Left lung (tissue), 10 donors: ENCODE results near the gene TTL. TPM values are rescaled to one million over a fixed set of nuclear protein-coding genes. Genes with fewer than 3 reads are reported as not detected.
"Not testable (repeated sequence)": the region's sequence is repeated elsewhere in the genome, so short reads cannot be mapped to it uniquely, and the experiment has no call there.

Experiments
- ATAC-seq: fragments of 200-7000 bp; cut with Tn5 transposase; one replicate; pipeline ENCODE4 v1.9.1; 2020; ENCODE audit warnings: moderate library complexity
- DNase-seq, 4 donors: peaks; one replicate each; pipeline ENCODE4 v3.0.0-alpha.2; 2013 to 2020
- H3K27ac ChIP-seq, 2 donors: fragments of 200-600 bp; sonication (generic) in 1 of 2; one replicate each; pipeline versions ENCODE4 v1.5.0 to v1.8.0; 2020 to 2021
- H3K27me3 ChIP-seq, 2 donors: fragments of 200-600 bp; sonication (generic) in 1 of 2; one replicate each; pipeline versions ENCODE4 v1.5.0 to v1.8.0; 2020 to 2021
- H3K36me3 ChIP-seq, 2 donors: fragments of 200-600 bp; sonication (generic) in 1 of 2; one replicate each; pipeline versions ENCODE4 v1.5.0 to v1.8.0; 2020 to 2021
- H3K4me1 ChIP-seq, 2 donors: fragments of 200-600 bp; one replicate each; pipeline ENCODE4 v1.8.0; 2021
- H3K4me3 ChIP-seq, 2 donors: fragments of 200-600 bp; sonication (generic) in 1 of 2; one replicate each; pipeline versions ENCODE4 v1.5.0 to v1.8.0; 2020 to 2021; ENCODE audit warnings: mild to moderate bottlenecking in 1 of 2
- H3K9me3 ChIP-seq, 2 donors: fragments of 200-600 bp; sonication (generic) in 1 of 2; one replicate each; pipeline versions ENCODE4 v1.5.0 to v1.8.0; 2020 to 2021
- CTCF ChIP-seq, 2 donors: fragments of 200-600 bp; sonication (generic) in 1 of 2; IDR thresholded peaks; one replicate each; pipeline versions ENCODE4 v1.5.0 to v1.8.0; 2021; ENCODE audit warnings: antibody characterized with exemption in 2 of 2
- intact Hi-C, 2 donors: fragments of 100-400 bp; cut with DNase I; formaldehyde crosslinking; loops; one replicate each; pipeline versions ENCODE4 v1.11.2 to v1.14.2; 2022
- polyA plus RNA-seq, 6 donors: library from polyadenylated mRNA; unstranded; fragments of 120-200 nt; gene quantifications; one replicate each; pipeline ENCODE4 v1.2.1, GENCODE V29; 2013; ENCODE audit not compliant: insufficient read length in 6 of 6
- total RNA-seq, 2 donors: library from RNA; stranded (reverse); fragmentation: NEBNext Ultra II Directional; extraction: Animal tissue kit (Norgen Biotek cat#: 25700); gene quantifications; one replicate each; pipeline ENCODE4 v1.2.1, GENCODE V29; 2021
- donor health status: DM: no; HTN: yes; CAD: no.
- donor health status: DM: no; HTN: no; CAD: no.

Gene TTL
- total and polyA plus RNA-seq, 8 donors = 40.1 to 62.3 (median 52.7) TPM

DNA sequence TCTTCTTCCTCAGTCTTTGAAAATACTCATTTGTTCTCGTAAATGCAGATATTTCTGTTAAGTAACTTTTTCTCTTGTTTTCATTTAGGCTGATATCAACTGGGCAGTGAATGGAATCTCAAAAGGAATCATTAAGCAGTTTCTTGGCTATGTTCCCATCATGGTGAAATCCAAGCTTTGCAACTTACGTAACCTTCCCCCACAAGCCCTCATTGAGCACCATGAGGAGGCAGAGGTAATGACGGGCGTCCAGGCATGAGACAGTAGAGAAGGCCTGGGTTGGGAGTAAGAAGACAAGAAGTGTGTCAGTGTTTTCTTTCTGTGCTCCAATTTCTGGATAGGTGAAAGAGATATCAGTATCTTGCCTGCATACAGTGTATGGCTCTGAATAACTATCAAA is 65.4 kb downstream of the TTL start:
- Histone ChIP-seq H3K4me3 (no peak overlapping the region), H3K4me1 (peaks cover 12 to 26% of the 10 kb centered on the region in 2 donors), H3K27ac (no peak overlapping the region), H3K36me3 (peaks cover 0 to 56% of the 10 kb centered on the region in 2 donors), H3K27me3 (no peaks in the 10 kb centered on the region), H3K9me3 (no peaks in the 10 kb centered on the region)
- no peak for TF ChIP-seq CTCF (IDR thresholded peaks at IDR 0.05)
- intact Hi-C loops = no loop called here
- peak; percentile 78 for ATAC-seq
- DNase-seq = peak in 3 of 4 donors; percentile 25 to 72 (median 43)

- intact Hi-C loops = no loop called here
- Histone ChIP-seq H3K9me3 (no peaks in the 10 kb centered on the region), H3K36me3 (peaks cover 0 to 73% of the 10 kb centered on the region in 2 donors), H3K4me3 (no peak overlapping the region), H3K27me3 (no peaks in the 10 kb centered on the region), H3K4me1 (peaks cover 3 to 14% of the 10 kb centered on the region in 2 donors), H3K27ac (no peak overlapping the region)
- TF ChIP-seq CTCF (IDR thresholded peaks at IDR 0.05) = no peak
- DNase-seq (no peak), ATAC-seq (no peak)
These were observed 67.0 kb downstream of the TTL start for GRCh38 chr2:112548980-112549379.

DNA sequence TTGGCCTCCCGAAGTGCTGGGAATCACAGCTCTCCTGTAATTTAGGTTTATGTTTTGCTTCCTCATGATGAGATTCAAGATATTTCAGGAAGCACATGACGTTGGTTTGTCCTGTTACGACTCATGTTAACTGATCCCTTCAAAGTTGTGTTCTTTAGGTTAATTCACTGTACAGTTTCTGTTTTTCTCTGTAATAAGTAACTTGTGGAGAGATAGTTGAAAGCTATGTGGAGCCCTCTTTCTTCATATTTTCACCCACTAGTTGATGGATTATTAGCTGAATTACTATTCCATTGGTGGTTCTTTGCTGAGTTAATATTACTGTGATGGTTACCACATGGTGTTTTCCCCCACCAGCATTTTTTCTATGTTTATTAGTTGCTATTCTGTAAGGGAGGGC is 84.1 kb downstream of the TTL start:
- DNase-seq (no peak), ATAC-seq (no peak)
- intact Hi-C loops = no loop called here

DNA sequence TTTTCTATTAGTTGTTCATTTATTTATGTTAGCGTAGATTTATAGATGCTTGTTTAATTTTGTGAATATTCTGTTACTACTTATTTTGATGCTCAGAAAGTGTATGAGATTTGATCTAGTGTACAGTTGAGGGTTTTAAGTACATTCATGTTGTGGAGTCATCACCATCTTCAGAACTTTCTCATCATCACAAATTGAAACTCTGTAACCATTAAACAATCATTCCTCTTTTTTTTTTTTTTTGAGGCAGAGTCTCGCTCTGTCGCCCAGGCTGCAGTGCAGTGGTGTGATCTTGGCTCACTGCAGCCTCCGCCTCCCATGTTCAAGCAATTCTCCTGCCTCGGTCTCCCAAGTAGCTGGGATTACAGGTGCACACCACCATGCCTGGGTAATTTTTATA is 84.6 kb downstream of the TTL start:
- H3K4me1 ChIP-seq, H3K27me3 ChIP-seq, H3K4me3 ChIP-seq, ATAC-seq, intact Hi-C loops, H3K9me3 ChIP-seq, DNase-seq, H3K27ac ChIP-seq: not testable (repeated sequence)
- H3K36me3 ChIP-seq = peaks cover 4 to 98% of the 10 kb centered on the region in 2 donors

More for the DNA sequence above, 84.1 kb downstream of the TTL start:
- no peak for TF ChIP-seq CTCF (IDR thresholded peaks at IDR 0.05)
- Histone ChIP-seq H3K27me3 (no peaks in the 10 kb centered on the region), H3K36me3 (peaks cover 1 to 98% of the 10 kb centered on the region in 2 donors), H3K4me3 (no peak overlapping the region), H3K27ac (no peak overlapping the region), H3K9me3 (peaks cover 0 to 4% of the 10 kb centered on the region in 2 donors), H3K4me1 (no peaks in the 10 kb centered on the region)

DNA sequence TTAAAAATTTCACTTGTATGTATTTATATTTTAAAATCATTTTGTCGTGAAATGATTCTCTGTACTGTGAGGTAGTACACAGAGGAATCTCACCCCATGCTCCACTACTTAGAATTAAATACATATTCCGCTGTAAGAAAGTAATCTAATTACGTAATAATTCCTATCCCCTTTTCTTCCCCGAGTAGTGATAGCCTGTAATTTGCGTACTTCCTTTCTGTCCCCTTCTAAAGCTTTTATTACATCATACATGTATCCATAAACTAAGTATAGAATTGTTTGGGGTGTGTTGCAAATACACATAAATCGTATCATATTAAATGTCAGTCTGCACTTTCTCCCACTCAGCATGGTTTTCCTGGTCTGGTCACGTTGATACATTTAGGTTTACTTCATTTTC is 90.0 kb downstream of the TTL start:
- Histone ChIP-seq H3K36me3 (peaks cover 7 to 98% of the 10 kb centered on the region in 2 donors), H3K9me3 (peaks cover 0 to 4% of the 10 kb centered on the region in 2 donors), H3K4me3 (no peak overlapping the region), H3K4me1 (no peaks in the 10 kb centered on the region), H3K27ac (no peak overlapping the region), H3K27me3 (no peaks in the 10 kb centered on the region)
- intact Hi-C loops = no loop called here
- ATAC-seq (no peak), DNase-seq (no peak)
- no peak for TF ChIP-seq CTCF (IDR thresholded peaks at IDR 0.05)

- no peak for TF ChIP-seq CTCF (IDR thresholded peaks at IDR 0.05)
- H3K4me1 ChIP-seq = peaks cover 0 to 6% of the 10 kb centered on the region in 2 donors
- no peaks in the 10 kb centered on the region for H3K9me3 ChIP-seq
- peak in 1 of 4 donors; percentile 44 for DNase-seq
- H3K27me3 ChIP-seq = no peaks in the 10 kb centered on the region
- peaks cover 3 to 40% of the 10 kb centered on the region in 2 donors for H3K36me3 ChIP-seq
- H3K4me3 ChIP-seq = no peak overlapping the region
- intact Hi-C loops = no loop called here
- ATAC-seq = no peak
- H3K27ac ChIP-seq = no peak overlapping the region
These were observed 95.8 kb downstream of the TTL start for GRCh38 chr2:112577756-112578155.
